Endothelial cell of umbilical vein (primary cell): ENCODE measurements around the gene VWCE. TPM values are rescaled to one million over a fixed set of nuclear protein-coding genes. Genes with fewer than 3 reads are reported as not detected.

Experiments
- BruUV-seq: library from RNA; stranded (reverse); fragments of 400-500 nt; replicated peaks from 2 replicates; lab custom pipeline; 2021; lab: Mats Ljungman, UMichigan
- CTCF ChIA-PET: fragments of 300-600, 350-600 bp; sonication (Branson Sonifier 250); formaldehyde crosslinking; loops from one replicate; lab custom pipeline; 2021; ENCODE audit warnings: antibody characterized with exemption, inconsistent platforms; lab: Charles Lee
- POLR2A ChIA-PET: fragments of 300-600, 350-600 bp; sonication (Branson Sonifier 250); formaldehyde crosslinking; loops from one replicate; lab custom pipeline; 2021; ENCODE audit warnings: antibody characterized with exemption, inconsistent platforms; lab: Charles Lee
- DNase-seq: peaks from one replicate; pipeline ENCODE4 v3.0.0-alpha.2; 2011; ENCODE audit warnings: low read depth, low spot score
- FAIRE-seq: peaks from 2 replicates; lab custom pipeline; 2011; peaks lifted over from hg19 to GRCh38; lab: Jason Lieb, UNC
- H2AFZ ChIP-seq: 2 replicates; pipeline ENCODE4 v1.6.0; 2012; ENCODE audit warnings: low read depth, low read length, control low read depth, inconsistent platforms
- H3K27ac ChIP-seq: 2 replicates; pipeline ENCODE4 v1.5.1; 2011; ENCODE audit warnings: low read depth, mild to moderate bottlenecking, control low read depth, low read length, moderate library complexity; ENCODE audit not compliant: insufficient read depth
- H3K27me3 ChIP-seq, 2 experiments: 2 replicates each; pipeline versions ENCODE4 v1.6.0 to v1.6.1; 2011; ENCODE audit warnings: low read length in 2 of 2, mixed read lengths in 1 of 2; ENCODE audit not compliant: control insufficient read depth in 2 of 2, insufficient read depth in 2 of 2
- H3K36me3 ChIP-seq, 2 experiments: 2 replicates in 1 of 2; 3 replicates in 1 of 2; pipeline ENCODE4 v1.5.1; 2011; ENCODE audit warnings: low read length in 2 of 2, mild to moderate bottlenecking in 1 of 2, moderate library complexity in 1 of 2; ENCODE audit not compliant: control insufficient read depth in 2 of 2, insufficient read depth in 2 of 2; ENCODE audit errors: extremely low read depth in 1 of 2
- H3K4me1 ChIP-seq: 3 replicates; pipeline ENCODE4 v1.5.1; 2011; ENCODE audit warnings: mild to moderate bottlenecking, low read length; ENCODE audit not compliant: control insufficient read depth, insufficient read depth; ENCODE audit errors: extremely low read depth
- H3K4me2 ChIP-seq: 2 replicates; pipeline ENCODE4 v1.6.1; 2011; ENCODE audit warnings: low read length, control low read depth, mixed read lengths; ENCODE audit not compliant: insufficient read depth
- H3K4me3 ChIP-seq, 3 experiments: fragments of 200-600 bp in 1 of 3; sonication (generic), shearing (Covaris generic) in 1 of 3; replicated peaks in 1 of 3; 2 replicates each; pipeline ENCODE4 v1.5.1; 2011 to 2016; ENCODE audit warnings: control low read depth in 3 of 3, low read length in 3 of 3, mild to moderate bottlenecking in 2 of 3, inconsistent platforms in 1 of 3, low read depth in 1 of 3, moderate library complexity in 1 of 3; ENCODE audit not compliant: insufficient read depth in 1 of 3
- H3K79me2 ChIP-seq: 2 replicates; pipeline ENCODE4 v1.6.0; 2012; ENCODE audit warnings: low read length, inconsistent platforms; ENCODE audit not compliant: control insufficient read depth, insufficient read depth
- H3K9ac ChIP-seq: replicated peaks from 2 replicates; pipeline ENCODE3; 2011; ENCODE audit warnings: low read length, control low read depth; ENCODE audit not compliant: insufficient read depth; ENCODE audit errors: extremely low read depth
- H3K9me1 ChIP-seq: replicated peaks from 3 replicates; pipeline ENCODE4 v1.6.0; 2011; ENCODE audit warnings: mild to moderate bottlenecking, low read length; ENCODE audit not compliant: control insufficient read depth, insufficient read depth; ENCODE audit errors: extremely low read depth
- H3K9me3 ChIP-seq: replicated peaks from 2 replicates; pipeline ENCODE4 v1.5.1; 2012; ENCODE audit warnings: low read length, inconsistent platforms; ENCODE audit not compliant: control insufficient read depth, insufficient read depth
- H4K20me1 ChIP-seq: replicated peaks from 2 replicates; pipeline ENCODE3; 2011; ENCODE audit warnings: mild to moderate bottlenecking, low read length; ENCODE audit not compliant: control insufficient read depth, insufficient read depth; ENCODE audit errors: extremely low read depth
- CTCF ChIP-seq, 2 donors: IDR thresholded peaks; 1 replicate in 1 of 2; 2 replicates in 1 of 2; pipeline ENCODE4 v1.5.1; 2011; ENCODE audit warnings: low read length in 2 of 2, mild to moderate bottlenecking in 2 of 2, moderate library complexity in 2 of 2, control low read depth in 1 of 2, inconsistent platforms in 1 of 2, low read depth in 1 of 2; ENCODE audit not compliant: insufficient read depth in 1 of 2; ENCODE audit errors: extremely low read depth in 1 of 2
- EZH2 ChIP-seq: IDR thresholded peaks from 2 replicates; pipeline ENCODE4 v1.6.1; 2012; ENCODE audit warnings: borderline replicate concordance, low read depth, mild to moderate bottlenecking, moderate library complexity, low read length, inconsistent platforms; ENCODE audit not compliant: severe bottlenecking
- FOS ChIP-seq: IDR thresholded peaks from 2 replicates; pipeline ENCODE4 v1.6.1; 2011; ENCODE audit warnings: mild to moderate bottlenecking, low read length, moderate library complexity, borderline replicate concordance; ENCODE audit not compliant: insufficient read depth
- GATA2 ChIP-seq: IDR thresholded peaks from 2 replicates; pipeline ENCODE4 v1.7.0; 2011; ENCODE audit warnings: low read depth, mild to moderate bottlenecking, moderate library complexity, mixed read lengths, low read length; ENCODE audit not compliant: insufficient read length, insufficient read depth
- JUN ChIP-seq: IDR thresholded peaks from 2 replicates; pipeline ENCODE4 v1.6.1; 2011; ENCODE audit warnings: borderline replicate concordance, low read depth; ENCODE audit not compliant: insufficient read length, insufficient read depth
- MYC ChIP-seq: IDR thresholded peaks from one replicate; pipeline ENCODE4 v1.6.1; 2011; ENCODE audit warnings: mild to moderate bottlenecking, low read depth, low read length
- POLR2A ChIP-seq: IDR thresholded peaks from 2 replicates; pipeline ENCODE4 v1.6.1; 2012; ENCODE audit warnings: low read depth, mild to moderate bottlenecking, control low read depth, low read length
- POLR2AphosphoS5 ChIP-seq: IDR thresholded peaks from 2 replicates; pipeline ENCODE4 v1.6.1; 2012; ENCODE audit warnings: low read depth, mild to moderate bottlenecking, control low read depth, low read length, moderate library complexity; ENCODE audit not compliant: insufficient read depth
- dilution Hi-C: fragments of 300-500 bp; cut with MboI; formaldehyde crosslinking; loops from one replicate; pipeline ENCODE4 v1.15.0; 2019; ENCODE audit warnings: low sequenced_read_pairs; ENCODE audit not compliant: extremely low pct_ligation_motif_present
- intact Hi-C: fragments of 100-400 bp; cut with micrococcal nuclease; formaldehyde crosslinking; loops from one replicate; pipeline ENCODE4 v1.10.0; 2022
- polyA plus RNA-seq, 4 experiments: library from polyadenylated mRNA; depleted of rRNA in 3 of 4; stranded (reverse) in 3 of 4; unstranded in 1 of 4; fragments of >200 nt; gene quantifications; 2 replicates each; pipeline versions ENCODE4 v1.2.1 to v1.2.3, GENCODE V29; 2011 to 2012; ENCODE audit warnings: missing spikeins in 1 of 4
- total RNA-seq: library from RNA; stranded (reverse); gene quantifications from 2 replicates; pipeline ENCODE4 v1.2.3, GENCODE V29; 2021

VWCE gene
- total and polyA plus RNA-seq, 2 donors (not counting 3 experiments of a cell fraction or from before 2014, with no cell fraction given): 6.5 to 14.4 TPM

GRCh38 chr11:61266602-61267001 is 28.5 kb downstream of the VWCE start:
- Histone ChIP-seq H3K9ac (no peak overlapping the region), H3K4me1 (no peaks in the 10 kb centered on the region), H3K27ac (no peak overlapping the region), H3K79me2 (no peaks in the 10 kb centered on the region), H2AFZ (no peak overlapping the region), H3K27me3 (no peaks in the 10 kb centered on the region), H3K4me2 (no peak overlapping the region), H3K4me3 (no peak overlapping the region), H4K20me1 (no peaks in the 10 kb centered on the region), H3K36me3 (no peaks in the 10 kb centered on the region), H3K9me3 (no peaks in the 10 kb centered on the region), H3K9me1 (no peaks in the 10 kb centered on the region)
- intact Hi-C loops: no loop called here
- TF ChIP-seq POLR2AphosphoS5 (no peak), CTCF (IDR thresholded peaks at IDR 0.05; ENCODE audit: extremely low read depth in 1 of 2, insufficient read depth in 1 of 2, low read depth in 1 of 2, low read length in 2 of 2) (no peak), EZH2 (no peak), JUN (no peak), POLR2A (no peak), MYC (no peak), FOS (no peak), GATA2 (no peak)
- CTCF ChIA-PET: interaction anchor here (1.0 kb wide), 1 partner anchor 11 kb away, joined by 3 read pairs; no protein-coding TSS in a partner anchor
- DNase-seq: no peak
- dilution Hi-C loops: no loop called here
- no TSS peak for BruUV-seq
- FAIRE-seq: no peak
- POLR2A ChIA-PET: no interaction called here
